IgD-negative memory B cell (primary cell): ENCODE data around the gene PROC. TPM values are rescaled to one million over a fixed set of nuclear protein-coding genes. Genes with fewer than 3 reads are reported as not detected.

Experiments
- H3K27ac Mint-ChIP-seq, 3 donors: one replicate each; pipeline ENCODE4 v1.8.0; 2020 to 2022; ENCODE audit warnings: mild to moderate bottlenecking in 3 of 3, mixed read lengths in 3 of 3, moderate library complexity in 1 of 3
- H3K27me3 Mint-ChIP-seq: one replicate; pipeline ENCODE4 v1.8.0; 2021; ENCODE audit warnings: mixed read lengths
- H3K36me3 Mint-ChIP-seq: one replicate; pipeline ENCODE4 v1.8.0; 2020; ENCODE audit warnings: mild to moderate bottlenecking, mixed read lengths
- H3K4me1 Mint-ChIP-seq, 3 donors: one replicate each; pipeline ENCODE4 v1.8.0; 2020 to 2022; ENCODE audit warnings: mixed read lengths in 3 of 3, mild to moderate bottlenecking in 1 of 3
- H3K4me3 Mint-ChIP-seq, 4 donors: one replicate each; pipeline ENCODE4 v1.8.0; 2020 to 2022; ENCODE audit warnings: mild to moderate bottlenecking in 4 of 4, mixed read lengths in 4 of 4, moderate library complexity in 3 of 4
- H3K9me3 Mint-ChIP-seq, 3 donors: one replicate each; pipeline ENCODE4 v1.8.0; 2020 to 2021; ENCODE audit warnings: mixed read lengths in 3 of 3, mild to moderate bottlenecking in 1 of 3
- polyA plus RNA-seq: library from polyadenylated mRNA; unstranded; fragments of 300-500 nt; fragmentation: Illumina TruSeq; gene quantifications from one replicate; pipeline ENCODE4 v1.2.3, GENCODE V29; 2021

The PROC gene
- not detected for polyA plus RNA-seq

DNA sequence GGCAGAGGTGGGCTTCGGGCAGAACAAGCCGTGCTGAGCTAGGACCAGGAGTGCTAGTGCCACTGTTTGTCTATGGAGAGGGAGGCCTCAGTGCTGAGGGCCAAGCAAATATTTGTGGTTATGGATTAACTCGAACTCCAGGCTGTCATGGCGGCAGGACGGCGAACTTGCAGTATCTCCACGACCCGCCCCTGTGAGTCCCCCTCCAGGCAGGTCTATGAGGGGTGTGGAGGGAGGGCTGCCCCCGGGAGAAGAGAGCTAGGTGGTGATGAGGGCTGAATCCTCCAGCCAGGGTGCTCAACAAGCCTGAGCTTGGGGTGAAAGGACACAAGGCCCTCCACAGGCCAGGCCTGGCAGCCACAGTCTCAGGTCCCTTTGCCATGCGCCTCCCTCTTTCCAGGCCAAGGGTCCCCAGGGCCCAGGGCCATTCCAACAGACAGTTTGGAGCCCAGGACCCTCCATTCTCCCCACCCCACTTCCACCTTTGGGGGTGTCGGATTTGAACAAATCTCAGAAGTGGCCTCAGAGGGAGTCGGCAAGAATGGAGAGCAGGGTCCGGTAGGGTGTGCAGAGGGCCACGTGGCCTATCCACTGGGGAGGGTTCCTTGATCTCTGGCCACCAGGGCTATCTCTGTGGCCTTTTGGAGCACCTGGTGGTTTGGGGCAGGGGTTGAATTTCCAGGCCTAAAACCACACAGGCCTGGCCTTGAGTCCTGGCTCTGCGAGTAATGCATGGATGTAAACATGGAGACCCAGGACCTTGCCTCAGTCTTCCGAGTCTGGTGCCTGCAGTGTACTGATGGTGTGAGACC lies at the start of gene PROC:
Gene PROC (plus strand): TSS at position 128 of the 812 bp plus-strand sequence. CDS start 1,516 bp downstream, outside the sequence.
- Mint-ChIP-seq H3K4me3 (peak within 1 kb of the TSS in 3 of 4 donors; percentile 13 to 82 (median 75)), H3K27ac (peak within 1 kb of the TSS in 1 of 3 donors; percentile 55), H3K27me3 (peaks cover 7% of the 10 kb centered on the region)

DNA sequence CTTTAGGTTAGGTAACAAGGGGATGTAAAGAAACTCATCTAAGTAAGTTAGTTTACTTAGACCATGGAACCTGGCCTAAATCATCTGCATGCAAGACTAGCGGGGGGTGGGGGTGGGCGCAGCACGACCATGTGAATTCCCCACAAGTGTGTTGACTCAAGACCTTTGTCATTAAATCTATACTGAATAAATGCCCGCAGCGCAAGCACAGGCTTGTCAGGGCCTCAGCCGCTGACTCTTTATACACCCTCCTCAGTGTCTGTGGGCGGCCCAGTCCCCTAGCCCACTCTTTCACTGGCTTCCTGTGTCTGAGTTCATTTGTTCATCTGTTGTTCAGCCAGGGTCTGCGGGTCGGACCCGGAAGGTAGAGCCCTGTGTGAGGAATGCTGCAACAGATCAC lies 48.2 kb upstream of the PROC start:
- Mint-ChIP-seq H3K36me3 (peaks cover 11% of the 10 kb centered on the region), H3K4me3 (peak overlapping the region in 2 of 4 donors; percentile 12 to 37), H3K9me3 (peaks cover 6 to 13% (median 9%) of the 10 kb centered on the region in 3 donors), H3K27me3 (no peaks in the 10 kb centered on the region), H3K27ac (no peak overlapping the region), H3K4me1 (peaks cover 31 to 38% (median 37%) of the 10 kb centered on the region in 3 donors)

More for the DNA sequence above, at the start of gene PROC:
- Mint-ChIP-seq H3K36me3 (no peaks in the 10 kb centered on the region), H3K4me1 (peaks cover 10 to 27% (median 14%) of the 10 kb centered on the region in 3 donors), H3K9me3 (peaks cover 0 to under 1% (median 0%) of the 10 kb centered on the region in 3 donors)

DNA sequence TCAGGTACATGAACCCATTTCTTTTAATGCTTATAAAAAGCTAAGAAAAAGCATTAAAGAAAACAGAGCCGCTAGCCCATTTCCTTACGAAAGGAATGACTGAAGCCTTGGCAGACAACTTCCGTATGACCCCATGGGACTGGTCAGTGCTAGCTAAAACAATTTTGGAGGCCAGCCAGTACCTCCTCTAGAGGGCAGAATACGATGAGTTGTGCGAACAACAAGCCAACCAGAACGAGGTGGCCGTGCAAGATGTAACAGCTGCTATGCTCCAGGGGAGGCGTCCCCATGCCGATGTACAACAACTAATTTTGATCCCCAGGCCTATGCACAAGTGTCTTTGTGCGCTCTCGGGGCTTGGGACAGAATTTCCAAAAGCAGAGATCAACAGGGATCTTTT lies 47.2 kb upstream of the PROC start:
- peaks cover 6 to 17% (median 12%) of the 10 kb centered on the region in 3 donors for H3K9me3 Mint-ChIP-seq
- H3K4me3 Mint-ChIP-seq, result no peak overlapping the region
- H3K36me3 Mint-ChIP-seq, result peaks cover 15% of the 10 kb centered on the region
- peaks cover 28 to 32% (median 31%) of the 10 kb centered on the region in 3 donors for H3K4me1 Mint-ChIP-seq
- no peaks in the 10 kb centered on the region for H3K27me3 Mint-ChIP-seq
- no peak overlapping the region for H3K27ac Mint-ChIP-seq

DNA sequence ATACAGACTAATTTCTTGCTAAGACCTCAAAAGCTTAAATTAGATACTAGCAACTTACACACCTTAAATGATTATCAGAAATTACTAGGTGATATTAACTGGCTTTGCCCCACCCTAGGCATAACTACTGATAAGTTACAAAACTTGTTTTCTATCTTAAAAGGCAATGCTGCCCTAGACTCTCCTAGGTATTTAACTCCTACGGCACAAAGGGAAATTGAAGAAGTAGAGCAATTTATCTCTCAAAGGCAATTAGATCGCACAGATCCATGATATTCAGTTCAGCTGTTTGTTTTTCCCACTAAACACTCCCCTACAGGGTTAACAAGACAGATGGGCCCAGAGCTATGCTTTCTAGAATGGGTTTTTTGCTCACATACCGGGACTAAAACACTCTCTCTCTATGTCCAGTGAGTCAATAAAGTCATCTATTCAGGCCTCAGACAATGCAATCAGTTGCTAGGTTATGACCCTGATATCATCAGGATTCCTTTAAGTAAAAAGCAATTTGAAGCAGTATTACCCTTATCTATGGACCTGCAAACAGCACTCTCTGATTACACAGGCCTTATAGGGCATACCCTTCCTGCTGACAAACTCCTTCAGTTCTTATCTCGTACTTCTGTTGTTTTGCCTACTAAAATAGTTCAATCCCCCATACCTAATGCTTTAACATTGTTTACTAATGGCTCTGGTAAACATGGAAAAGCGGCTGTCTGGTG lies 44.7 kb upstream of the PROC start:
- no peak overlapping the region for H3K27ac Mint-ChIP-seq
- no peaks in the 10 kb centered on the region for H3K27me3 Mint-ChIP-seq
- peaks cover 13% of the 10 kb centered on the region for H3K36me3 Mint-ChIP-seq
- peaks cover 6 to 17% (median 14%) of the 10 kb centered on the region in 3 donors for H3K9me3 Mint-ChIP-seq
- peak overlapping the region in 1 of 4 donors; percentile 1 for H3K4me3 Mint-ChIP-seq
- peaks cover 19 to 26% (median 26%) of the 10 kb centered on the region in 3 donors for H3K4me1 Mint-ChIP-seq

DNA sequence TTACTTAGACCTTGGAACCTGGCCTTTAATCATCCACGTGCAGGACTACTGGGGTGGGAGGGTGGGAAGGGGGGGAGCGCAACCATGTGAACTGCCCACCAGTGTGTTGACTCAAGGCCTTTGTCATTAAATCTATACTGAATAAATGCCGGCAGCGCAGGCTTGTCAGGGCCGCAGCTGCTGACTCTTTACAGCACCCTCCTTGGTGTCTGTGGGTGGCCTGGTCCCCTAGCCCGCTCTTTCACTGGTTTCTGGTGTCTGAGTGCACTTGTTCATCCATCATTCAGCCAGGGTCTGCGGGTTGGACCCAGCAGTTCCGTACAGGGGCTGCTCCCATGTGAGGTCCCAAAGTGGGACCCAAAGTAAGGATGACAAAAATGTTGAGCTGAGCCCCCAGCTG lies 42.0 kb upstream of the PROC start:
- H3K9me3 Mint-ChIP-seq, result peaks cover 4 to 17% (median 14%) of the 10 kb centered on the region in 3 donors
- H3K36me3 Mint-ChIP-seq, result peaks cover 8% of the 10 kb centered on the region
- H3K27ac Mint-ChIP-seq, result peak overlapping the region in 1 of 3 donors; percentile 31
- H3K4me3 Mint-ChIP-seq, result no peak overlapping the region
- H3K4me1 Mint-ChIP-seq, result peaks cover 35 to 40% (median 36%) of the 10 kb centered on the region in 3 donors
- H3K27me3 Mint-ChIP-seq, result no peaks in the 10 kb centered on the region

DNA sequence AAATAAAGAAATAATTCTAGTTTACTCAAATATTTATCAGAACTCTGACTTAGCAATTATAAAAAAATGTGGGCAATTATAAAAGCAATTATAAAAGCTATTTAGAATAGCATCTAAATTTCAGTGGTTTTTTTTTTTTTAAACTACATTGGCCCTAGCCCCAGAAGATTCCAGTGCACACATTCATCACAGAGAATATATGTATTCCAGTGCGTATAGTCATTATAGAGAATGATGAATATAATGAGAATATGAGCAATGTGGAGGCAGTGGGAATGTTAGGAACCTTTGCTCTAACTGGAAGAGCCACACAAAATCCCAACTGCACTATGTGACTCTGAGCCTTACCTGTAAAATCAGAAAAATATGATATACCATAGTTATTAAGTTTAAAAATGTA lies 41.0 kb upstream of the PROC start:
- no peak overlapping the region for H3K4me3 Mint-ChIP-seq
- peaks cover 31 to 43% (median 42%) of the 10 kb centered on the region in 3 donors for H3K4me1 Mint-ChIP-seq
- H3K27me3 Mint-ChIP-seq, result no peaks in the 10 kb centered on the region
- no peak overlapping the region for H3K27ac Mint-ChIP-seq
- H3K9me3 Mint-ChIP-seq, result peaks cover 4 to 14% (median 9%) of the 10 kb centered on the region in 3 donors
- H3K36me3 Mint-ChIP-seq, result peaks cover 8% of the 10 kb centered on the region

DNA sequence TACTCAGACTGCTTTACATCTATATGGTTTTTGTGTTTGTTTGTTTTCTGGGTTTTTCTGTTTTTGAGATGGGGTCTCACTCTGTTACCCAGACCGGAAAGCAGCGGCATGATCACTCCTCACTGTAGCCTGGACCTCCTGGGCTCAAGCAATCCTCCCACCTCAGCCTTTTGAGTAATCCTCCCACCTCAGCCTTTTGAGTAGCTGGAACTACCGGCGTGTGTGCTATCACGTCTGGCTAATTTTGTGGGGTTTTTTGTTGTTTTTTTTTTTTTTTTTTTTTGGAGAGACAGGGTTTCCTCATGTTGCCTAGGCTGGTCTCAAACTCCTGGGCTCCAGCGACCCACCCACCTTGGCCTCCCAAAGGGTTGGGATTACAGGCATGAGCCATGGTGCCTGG lies 39.5 kb upstream of the PROC start:
- Mint-ChIP-seq H3K36me3 (peaks cover 4% of the 10 kb centered on the region), H3K27me3 (no peaks in the 10 kb centered on the region), H3K4me3 (no peak overlapping the region), H3K27ac (no peak overlapping the region), H3K4me1 (peaks cover 33 to 51% (median 51%) of the 10 kb centered on the region in 3 donors), H3K9me3 (peaks cover 0 to 9% (median 8%) of the 10 kb centered on the region in 3 donors)

DNA sequence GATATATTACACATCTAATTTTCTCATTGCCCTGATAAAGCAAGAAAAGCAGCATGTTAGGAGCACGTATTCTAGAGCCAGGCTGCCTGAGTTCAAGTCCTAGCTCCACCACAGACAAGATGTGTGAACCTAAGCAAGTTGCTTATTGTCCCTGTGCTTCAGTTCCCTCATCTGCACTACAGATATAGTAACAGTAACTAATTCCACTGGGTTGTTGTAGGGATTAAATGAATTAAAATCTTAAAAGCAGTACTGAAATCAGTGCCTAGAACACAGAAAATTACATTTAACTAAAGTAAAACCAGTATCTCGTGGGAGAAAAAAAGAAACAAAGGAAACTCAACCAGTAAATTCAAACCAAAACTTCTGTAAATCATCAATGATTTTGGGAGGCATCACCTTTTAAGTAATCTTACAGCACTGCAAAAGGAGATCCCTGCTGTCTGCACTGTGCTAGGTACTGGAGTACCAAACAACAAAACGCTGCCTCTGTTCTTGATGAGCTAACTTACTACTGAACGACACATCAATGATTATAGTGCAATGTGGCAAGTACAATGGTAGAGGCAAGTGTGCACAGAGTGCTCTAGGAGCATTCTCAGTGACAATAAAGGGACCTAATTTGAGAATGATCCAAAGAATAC lies 38.4 kb upstream of the PROC start:
- Mint-ChIP-seq H3K36me3 (peaks cover 6% of the 10 kb centered on the region), H3K27me3 (no peaks in the 10 kb centered on the region), H3K4me1 (peaks cover 34 to 58% (median 53%) of the 10 kb centered on the region in 3 donors), H3K9me3 (peaks cover 0 to 6% (median 4%) of the 10 kb centered on the region in 3 donors), H3K27ac (peak overlapping the region in 1 of 3 donors; percentile 19), H3K4me3 (no peak overlapping the region)

DNA sequence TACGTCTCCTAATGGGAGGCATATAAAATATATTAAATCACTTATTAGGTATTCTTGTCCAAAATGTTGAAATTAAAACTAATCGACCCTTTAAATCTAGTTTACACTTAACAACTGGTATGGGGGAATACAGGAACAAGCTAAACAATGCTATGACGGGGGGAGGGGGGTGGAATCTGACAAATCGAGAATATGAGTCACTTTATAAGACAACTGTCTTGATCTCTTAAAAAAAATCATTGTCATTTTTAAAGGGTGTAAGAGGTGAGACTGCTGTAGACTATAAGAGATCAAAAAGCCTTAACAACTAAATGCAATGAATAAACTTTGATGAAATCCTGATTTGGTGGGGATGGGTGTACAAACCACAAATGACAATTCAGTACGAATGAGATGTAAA lies 36.5 kb upstream of the PROC start:
- no peaks in the 10 kb centered on the region for H3K9me3 Mint-ChIP-seq
- H3K4me1 Mint-ChIP-seq, result peaks cover 37 to 68% (median 65%) of the 10 kb centered on the region in 3 donors
- no peak overlapping the region for H3K27ac Mint-ChIP-seq
- H3K4me3 Mint-ChIP-seq, result peak overlapping the region in 1 of 4 donors; percentile 65
- peaks cover 2% of the 10 kb centered on the region for H3K36me3 Mint-ChIP-seq
- H3K27me3 Mint-ChIP-seq, result no peaks in the 10 kb centered on the region

DNA sequence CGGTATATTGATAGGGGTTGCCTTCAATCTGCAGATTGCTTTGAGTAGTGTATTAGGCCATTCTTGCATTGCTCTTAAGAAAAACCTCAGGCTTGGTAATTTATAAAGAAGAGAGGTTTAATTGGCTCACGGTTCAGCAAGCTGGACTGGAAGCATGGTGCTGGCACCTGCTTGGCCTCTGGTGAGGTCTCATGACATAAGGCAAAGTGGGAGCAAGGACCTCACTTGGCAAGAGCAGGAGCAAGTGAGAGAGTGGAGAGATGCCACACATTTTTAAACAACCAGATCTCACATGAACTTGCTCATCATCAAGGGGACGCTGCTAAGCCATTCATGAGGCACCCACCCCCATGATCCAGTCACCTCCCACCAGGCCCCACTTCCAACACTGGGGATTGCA lies 35.4 kb upstream of the PROC start:
- H3K36me3 Mint-ChIP-seq, result peaks cover 2% of the 10 kb centered on the region
- peak overlapping the region in 1 of 4 donors; percentile 65 for H3K4me3 Mint-ChIP-seq
- H3K27me3 Mint-ChIP-seq, result no peaks in the 10 kb centered on the region
- peak overlapping the region in 1 of 3 donors; percentile 59 for H3K27ac Mint-ChIP-seq
- H3K4me1 Mint-ChIP-seq, result peaks cover 32 to 66% (median 63%) of the 10 kb centered on the region in 3 donors
- no peaks in the 10 kb centered on the region for H3K9me3 Mint-ChIP-seq

DNA sequence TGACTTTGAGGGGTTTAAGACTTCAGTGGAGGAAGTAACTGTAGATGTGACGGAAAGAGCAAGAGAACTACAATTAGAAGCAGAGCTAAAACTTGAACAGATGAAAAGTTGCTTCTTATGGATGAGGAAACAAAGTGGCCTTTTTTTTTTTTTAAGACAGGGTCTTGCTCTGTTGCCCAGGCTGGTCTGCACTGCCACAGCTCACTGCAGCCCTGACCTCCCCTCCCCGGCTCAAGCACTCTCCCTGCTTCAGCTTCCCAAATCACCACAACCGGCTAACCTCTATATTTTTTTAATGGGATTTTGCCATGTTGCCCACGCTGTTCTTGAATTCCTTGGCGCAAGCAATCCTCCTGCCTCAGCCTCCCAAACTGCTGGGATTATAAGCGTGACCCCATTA lies 33.7 kb upstream of the PROC start:
- Mint-ChIP-seq H3K27me3 (no peaks in the 10 kb centered on the region), H3K4me3 (peak overlapping the region in 2 of 4 donors; percentile 67 to 74), H3K9me3 (no peaks in the 10 kb centered on the region), H3K4me1 (peaks cover 35 to 72% (median 71%) of the 10 kb centered on the region in 3 donors), H3K27ac (peak overlapping the region in 1 of 3 donors; percentile 94), H3K36me3 (peaks cover 2% of the 10 kb centered on the region)

DNA sequence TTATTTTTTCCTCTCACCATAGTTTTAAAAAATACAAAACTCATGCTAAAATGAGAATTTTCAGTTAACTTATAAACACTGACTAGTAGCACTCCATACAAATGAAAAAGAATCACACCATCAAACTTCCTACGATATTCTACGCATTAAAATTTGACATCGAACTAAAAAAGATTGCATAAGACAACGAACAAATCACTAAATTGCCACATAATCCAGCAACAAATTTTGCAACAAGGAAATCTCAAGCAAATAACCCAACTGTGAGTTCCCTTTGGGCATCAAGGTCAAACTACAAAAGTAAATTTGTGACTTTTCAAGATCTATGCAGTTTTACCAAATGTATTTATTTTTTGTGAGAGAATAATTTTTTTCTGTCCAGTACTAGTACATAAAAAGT lies 32.0 kb upstream of the PROC start:
- Mint-ChIP-seq H3K36me3 (peaks cover 2% of the 10 kb centered on the region), H3K27me3 (peaks cover 2% of the 10 kb centered on the region), H3K4me3 (peak overlapping the region; percentile 74 to 98 (median 88)), H3K27ac (peak overlapping the region in 2 of 3 donors; percentile 94 to 98), H3K9me3 (no peaks in the 10 kb centered on the region), H3K4me1 (peaks cover 34 to 68% (median 67%) of the 10 kb centered on the region in 3 donors)

DNA sequence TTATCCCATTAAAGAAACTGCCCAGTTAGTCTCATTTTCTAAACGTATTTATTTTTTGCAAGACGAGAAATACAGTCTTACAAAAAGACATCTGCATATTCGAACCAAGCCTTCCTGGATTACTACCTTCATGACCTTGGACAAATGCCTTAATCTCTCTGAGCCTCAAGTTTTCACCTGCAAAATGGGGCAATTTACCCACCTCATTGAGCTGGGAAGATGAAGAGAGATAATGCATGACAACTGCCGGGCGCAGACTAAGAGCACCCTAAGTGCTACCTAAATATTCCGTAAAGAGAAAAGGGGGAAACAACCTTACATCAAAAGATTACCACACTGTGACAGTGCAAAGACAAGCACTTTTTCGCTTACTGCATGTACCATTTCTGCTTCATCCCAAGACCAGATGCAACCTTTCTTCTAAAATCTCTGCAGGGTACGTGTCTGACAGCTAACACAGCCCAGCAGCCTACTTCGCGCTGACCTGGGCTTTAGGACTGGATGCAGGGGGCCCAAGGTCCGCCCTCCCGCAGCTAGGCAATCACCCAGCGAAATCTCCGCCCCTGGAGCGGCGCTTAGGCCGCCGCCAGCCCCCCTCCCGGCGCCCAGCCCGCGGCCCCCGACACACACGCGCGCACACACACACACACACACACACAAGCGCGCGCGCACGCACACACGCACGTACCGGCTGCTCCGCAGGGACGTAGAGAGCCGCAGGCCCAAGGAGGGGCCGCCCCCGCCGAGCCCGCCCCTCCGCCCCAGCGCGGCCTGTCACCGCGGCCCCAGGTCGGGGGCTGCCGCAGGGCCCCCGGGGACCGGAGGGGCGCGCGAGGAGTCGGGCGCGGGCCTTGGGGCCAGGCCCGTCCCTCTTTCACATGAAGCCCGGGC lies 31.2 kb upstream of the PROC start:
- H3K27me3 Mint-ChIP-seq, result peaks cover 2% of the 10 kb centered on the region
- H3K27ac Mint-ChIP-seq, result peak overlapping the region; percentile 94 to 98 (median 96)
- H3K36me3 Mint-ChIP-seq, result peaks cover 2% of the 10 kb centered on the region
- peaks cover 34 to 61% (median 59%) of the 10 kb centered on the region in 3 donors for H3K4me1 Mint-ChIP-seq
- H3K4me3 Mint-ChIP-seq, result peak overlapping the region; percentile 74 to 98 (median 88)
- H3K9me3 Mint-ChIP-seq, result no peaks in the 10 kb centered on the region
